ENCODE data around the gene LSM14A. TPM values are rescaled to one million over a fixed set of nuclear protein-coding genes. Genes with fewer than 3 reads are reported as not detected.
A peak's percentile ranks its signal among the peaks of the same experiment; 100 is the strongest.
"Not testable (repeated sequence)": the region's sequence is repeated elsewhere in the genome, so short reads cannot be mapped to it uniquely, and the experiment has no call there.

Gene LSM14A
- total RNA-seq, 1 donor from 2014 or later: 54.3 TPM

DNA sequence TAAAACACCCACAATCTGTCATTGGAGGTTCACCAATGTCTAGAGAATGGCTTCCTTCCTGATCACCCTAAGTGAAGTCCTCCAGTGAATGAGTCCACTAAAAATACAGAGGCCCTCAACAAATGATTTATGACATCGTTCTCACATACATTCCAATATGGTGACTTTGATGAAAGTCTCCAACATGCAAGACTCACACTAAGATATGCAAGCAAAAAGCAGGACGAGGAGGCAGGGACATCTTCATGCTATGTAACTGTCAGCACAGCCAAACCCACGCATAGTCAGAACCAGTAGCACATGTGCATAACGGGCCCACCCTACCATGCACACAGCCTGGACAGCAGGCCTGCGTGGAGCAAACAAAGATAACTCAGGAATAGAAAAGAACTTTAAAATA is 16.6 kb upstream of the LSM14A start:
- H3K27ac ChIP-seq (ENCODE audit: low read depth, low read length): no peak overlapping the region
- no peaks in the 10 kb centered on the region for H3K27me3 ChIP-seq (ENCODE audit: control insufficient read depth in 3 of 3, insufficient read depth in 3 of 3, low read length in 3 of 3)
- H3K4me3 ChIP-seq (ENCODE audit: low read length in 3 of 3): no peak overlapping the region
- no peaks in the 10 kb centered on the region for H3K36me3 ChIP-seq (ENCODE audit: control insufficient read depth in 3 of 3, insufficient read depth in 3 of 3, low read length in 3 of 3)
- no peaks in the 10 kb centered on the region for H3K9me3 ChIP-seq (ENCODE audit: control insufficient read depth in 3 of 3, low read length in 3 of 3)
- H3K9ac ChIP-seq (ENCODE audit: low read depth in 1 of 3, low read length in 3 of 3): no peak overlapping the region
- H3K4me1 ChIP-seq (ENCODE audit: control insufficient read depth in 3 of 3, insufficient read depth in 3 of 3, low read length in 3 of 3): no peaks in the 10 kb centered on the region

DNA sequence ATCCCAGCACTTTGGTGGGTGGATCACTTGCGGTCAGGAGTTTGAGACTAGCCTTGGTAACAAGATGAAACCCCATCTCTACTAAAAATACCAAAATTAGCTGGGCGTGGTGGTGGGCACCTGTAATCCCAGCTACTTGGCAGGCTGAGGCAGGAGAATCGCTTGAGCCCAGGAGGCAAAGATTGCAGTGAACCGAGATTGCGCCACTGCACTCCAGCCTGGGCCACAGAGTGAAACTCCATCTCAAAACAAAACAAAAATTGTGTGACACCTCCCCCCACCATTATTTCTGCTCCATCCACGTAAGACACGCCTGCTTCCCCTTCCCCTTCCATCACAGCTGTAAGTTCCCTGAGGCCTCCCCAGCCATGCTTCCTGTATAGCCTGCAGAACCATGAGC is 13.3 kb upstream of the LSM14A start:
- not testable (repeated sequence) for H3K9ac ChIP-seq (ENCODE audit: low read depth in 1 of 3, low read length in 3 of 3); H3K4me3 ChIP-seq (ENCODE audit: low read length in 3 of 3); H3K27me3 ChIP-seq (ENCODE audit: control insufficient read depth in 3 of 3, insufficient read depth in 3 of 3, low read length in 3 of 3); H3K4me1 ChIP-seq (ENCODE audit: control insufficient read depth in 3 of 3, insufficient read depth in 3 of 3, low read length in 3 of 3); H3K36me3 ChIP-seq (ENCODE audit: control insufficient read depth in 3 of 3, insufficient read depth in 3 of 3, low read length in 3 of 3); H3K27ac ChIP-seq (ENCODE audit: low read depth, low read length); H3K9me3 ChIP-seq (ENCODE audit: control insufficient read depth in 3 of 3, low read length in 3 of 3)

DNA sequence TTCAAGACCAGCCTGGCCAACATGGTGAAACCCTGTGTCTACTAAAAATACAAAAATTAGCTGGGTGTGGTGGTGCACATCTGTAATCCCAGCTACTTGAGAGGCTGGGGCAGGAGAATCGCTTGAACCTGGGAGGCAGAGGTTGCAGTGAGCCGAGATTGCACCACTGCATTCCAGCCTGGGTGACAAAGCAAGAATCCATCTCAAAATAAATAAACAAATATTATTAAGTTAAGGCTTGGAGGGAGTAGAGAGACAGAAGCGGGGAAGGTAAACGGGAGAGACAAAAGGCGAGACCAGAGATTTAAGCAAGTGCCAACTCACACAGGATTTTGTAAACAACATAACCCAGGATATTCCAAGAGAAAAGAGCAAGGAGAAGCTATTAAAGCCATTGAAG is 12.8 kb upstream of the LSM14A start:
- H3K27ac ChIP-seq (ENCODE audit: low read depth, low read length); H3K36me3 ChIP-seq (ENCODE audit: control insufficient read depth in 3 of 3, insufficient read depth in 3 of 3, low read length in 3 of 3); H3K9ac ChIP-seq (ENCODE audit: low read depth in 1 of 3, low read length in 3 of 3): not testable (repeated sequence)

DNA sequence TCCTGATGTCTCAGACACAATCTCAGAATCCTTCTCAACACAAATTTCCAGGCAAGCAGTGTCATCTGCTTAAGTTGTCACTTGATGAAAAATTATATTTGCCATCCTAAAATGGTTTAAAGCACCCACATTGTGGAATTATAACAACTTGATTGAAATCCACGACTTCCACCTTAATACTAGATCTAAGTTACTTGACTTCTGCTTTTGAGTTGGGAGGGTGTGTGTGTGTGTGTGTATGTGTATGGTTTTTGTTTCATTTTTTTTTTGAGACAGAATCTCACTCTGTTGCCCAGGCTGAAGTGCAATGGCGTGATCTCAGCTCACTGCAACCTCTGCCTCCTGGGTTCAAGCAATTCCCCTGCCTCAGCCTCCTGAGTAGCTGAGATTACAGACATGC is 10.4 kb upstream of the LSM14A start:
- H3K27ac ChIP-seq (ENCODE audit: low read depth, low read length); H3K4me1 ChIP-seq (ENCODE audit: control insufficient read depth in 3 of 3, insufficient read depth in 3 of 3, low read length in 3 of 3); H3K36me3 ChIP-seq (ENCODE audit: control insufficient read depth in 3 of 3, insufficient read depth in 3 of 3, low read length in 3 of 3); H3K4me3 ChIP-seq (ENCODE audit: low read length in 3 of 3); H3K27me3 ChIP-seq (ENCODE audit: control insufficient read depth in 3 of 3, insufficient read depth in 3 of 3, low read length in 3 of 3); H3K9ac ChIP-seq (ENCODE audit: low read depth in 1 of 3, low read length in 3 of 3); H3K9me3 ChIP-seq (ENCODE audit: control insufficient read depth in 3 of 3, low read length in 3 of 3): not testable (repeated sequence)

More for the DNA sequence above, 12.8 kb upstream of the LSM14A start:
- not testable (repeated sequence) for H3K9me3 ChIP-seq (ENCODE audit: control insufficient read depth in 3 of 3, low read length in 3 of 3); H3K27me3 ChIP-seq (ENCODE audit: control insufficient read depth in 3 of 3, insufficient read depth in 3 of 3, low read length in 3 of 3); H3K4me1 ChIP-seq (ENCODE audit: control insufficient read depth in 3 of 3, insufficient read depth in 3 of 3, low read length in 3 of 3); H3K4me3 ChIP-seq (ENCODE audit: low read length in 3 of 3)

DNA sequence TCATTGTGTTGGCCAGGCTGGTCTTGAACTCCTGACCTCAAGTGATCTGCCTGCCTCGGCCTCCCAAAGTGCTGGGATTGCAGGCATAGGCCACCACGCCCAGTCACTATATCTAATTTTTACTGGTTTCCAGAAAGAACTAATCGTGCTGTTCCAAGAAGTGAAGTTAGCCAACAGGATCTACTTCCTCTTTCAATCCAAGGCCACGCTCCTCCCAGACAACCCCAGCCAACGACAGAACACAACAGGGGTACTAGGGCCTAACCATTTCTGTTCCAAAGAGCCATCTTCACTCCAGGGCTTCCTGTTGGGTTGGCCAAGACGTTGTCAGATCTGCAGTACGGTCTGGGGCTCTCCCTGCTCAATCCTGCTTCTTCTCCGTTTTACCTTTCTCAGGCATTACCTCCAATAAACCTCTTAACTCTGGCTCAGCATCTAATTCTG is 7.0 kb upstream of the LSM14A start:
- no peaks in the 10 kb centered on the region for H3K27me3 ChIP-seq (ENCODE audit: control insufficient read depth in 3 of 3, insufficient read depth in 3 of 3, low read length in 3 of 3)
- H3K27ac ChIP-seq (ENCODE audit: low read depth, low read length): no peak overlapping the region
- H3K36me3 ChIP-seq (ENCODE audit: control insufficient read depth in 3 of 3, insufficient read depth in 3 of 3, low read length in 3 of 3): no peaks in the 10 kb centered on the region
- no peaks in the 10 kb centered on the region for H3K9me3 ChIP-seq (ENCODE audit: control insufficient read depth in 3 of 3, low read length in 3 of 3)
- H3K4me1 ChIP-seq (ENCODE audit: control insufficient read depth in 3 of 3, insufficient read depth in 3 of 3, low read length in 3 of 3): no peaks in the 10 kb centered on the region
- H3K4me3 ChIP-seq (ENCODE audit: low read length in 3 of 3): no peak overlapping the region
- no peak overlapping the region for H3K9ac ChIP-seq (ENCODE audit: low read depth in 1 of 3, low read length in 3 of 3)

DNA sequence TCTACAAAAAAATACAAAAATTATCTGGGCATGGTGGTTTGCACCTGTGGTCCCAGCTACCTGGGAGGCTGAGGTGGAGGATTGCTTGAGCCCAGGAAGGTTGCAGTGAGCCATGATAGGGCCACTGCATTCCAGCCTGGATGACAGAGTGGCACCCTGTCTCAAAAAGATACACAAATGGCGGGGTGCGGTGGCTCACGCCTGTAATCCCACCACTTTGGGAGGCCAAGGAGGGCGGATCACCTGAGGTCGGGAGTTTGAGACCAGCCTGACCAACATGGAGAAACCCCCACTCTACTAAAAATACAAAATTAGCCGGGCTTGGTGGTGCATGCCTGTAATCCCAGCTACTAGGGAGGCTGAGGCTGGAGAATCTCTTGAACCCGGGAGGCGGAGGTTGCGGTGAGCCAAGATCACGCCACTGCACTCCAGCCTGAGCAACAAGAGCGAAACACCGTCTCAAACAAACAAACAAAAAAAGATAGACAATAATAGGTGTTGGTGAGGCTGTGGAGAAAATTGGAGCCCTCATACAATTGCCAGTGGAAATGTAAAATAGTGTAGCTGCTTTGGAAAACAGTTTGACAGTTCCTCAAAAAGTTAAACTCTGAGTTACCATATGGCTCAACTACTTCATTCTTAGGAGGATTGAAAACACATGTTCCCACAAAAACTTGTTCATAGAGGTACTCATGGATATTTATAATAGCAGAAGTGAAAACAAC is 2.7 kb upstream of the LSM14A start:
- not testable (repeated sequence) for H3K27ac ChIP-seq (ENCODE audit: low read depth, low read length)

DNA sequence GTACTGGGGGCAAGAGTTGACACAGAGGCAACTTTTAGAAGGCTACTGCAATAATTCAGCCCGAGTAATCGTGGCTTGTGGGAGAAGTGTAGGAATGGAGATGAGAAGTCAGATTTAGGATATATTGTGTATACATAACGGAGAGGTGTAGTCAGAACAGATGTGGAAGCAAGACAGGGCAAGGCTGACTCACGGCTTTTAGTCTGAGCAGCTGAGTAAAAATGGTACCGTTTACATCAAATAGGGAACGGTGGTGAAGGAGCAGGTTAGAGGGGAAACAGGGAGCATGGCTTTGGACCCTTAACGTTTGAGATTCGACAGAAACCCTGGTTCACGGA is 796 bp upstream of the LSM14A start:
- Histone ChIP-seq H3K4me3 (ENCODE audit: low read length in 3 of 3) (peak overlapping the region; percentile 92 to 97 (median 96)), H3K9me3 (ENCODE audit: control insufficient read depth in 3 of 3, low read length in 3 of 3) (no peaks in the 10 kb centered on the region), H3K36me3 (ENCODE audit: control insufficient read depth in 3 of 3, insufficient read depth in 3 of 3, low read length in 3 of 3) (peaks cover 0 to 3% (median 0%) of the 10 kb centered on the region in 3 donors), H3K9ac (ENCODE audit: low read depth in 1 of 3, low read length in 3 of 3) (peak overlapping the region; percentile 98 to 99 (median 99)), H3K27ac (ENCODE audit: low read depth, low read length) (peak overlapping the region; percentile 98), H3K27me3 (ENCODE audit: control insufficient read depth in 3 of 3, insufficient read depth in 3 of 3, low read length in 3 of 3) (no peaks in the 10 kb centered on the region), H3K4me1 (ENCODE audit: control insufficient read depth in 3 of 3, insufficient read depth in 3 of 3, low read length in 3 of 3) (peaks cover 32 to 34% (median 34%) of the 10 kb centered on the region in 3 donors)

More for the DNA sequence above, 2.7 kb upstream of the LSM14A start:
- H3K9ac ChIP-seq (ENCODE audit: low read depth in 1 of 3, low read length in 3 of 3); H3K9me3 ChIP-seq (ENCODE audit: control insufficient read depth in 3 of 3, low read length in 3 of 3); H3K4me3 ChIP-seq (ENCODE audit: low read length in 3 of 3); H3K36me3 ChIP-seq (ENCODE audit: control insufficient read depth in 3 of 3, insufficient read depth in 3 of 3, low read length in 3 of 3); H3K27me3 ChIP-seq (ENCODE audit: control insufficient read depth in 3 of 3, insufficient read depth in 3 of 3, low read length in 3 of 3): not testable (repeated sequence)
- peaks cover 17 to 22% (median 18%) of the 10 kb centered on the region in 3 donors for H3K4me1 ChIP-seq (ENCODE audit: control insufficient read depth in 3 of 3, insufficient read depth in 3 of 3, low read length in 3 of 3)

DNA sequence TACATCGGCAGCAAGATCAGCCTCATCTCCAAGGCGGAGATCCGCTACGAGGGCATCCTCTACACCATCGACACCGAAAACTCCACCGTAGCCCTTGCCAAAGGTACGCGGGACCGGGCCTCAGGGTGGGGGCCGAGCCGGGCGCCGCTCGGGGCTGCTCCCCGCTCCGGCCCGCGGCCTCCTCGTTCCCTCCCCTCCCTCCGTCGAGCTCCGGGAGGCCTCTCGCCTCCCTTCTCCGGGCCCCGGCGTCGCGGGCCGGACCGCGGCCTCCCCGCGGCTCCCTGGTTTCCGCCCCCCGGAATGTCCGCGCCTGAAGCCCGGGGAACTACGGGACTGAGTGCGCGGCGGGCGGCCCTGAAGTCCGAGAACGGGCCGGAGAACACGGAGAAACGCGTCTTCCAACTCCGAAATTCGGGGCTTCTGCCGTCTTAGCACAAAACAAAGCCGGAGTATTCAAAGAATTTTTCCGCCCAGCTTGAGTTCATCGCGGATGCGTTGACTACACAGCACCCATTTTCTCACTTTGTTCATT is 423 bp downstream of the LSM14A start:
- H3K4me1 ChIP-seq (ENCODE audit: control insufficient read depth in 3 of 3, insufficient read depth in 3 of 3, low read length in 3 of 3): peaks cover 40 to 46% (median 40%) of the 10 kb centered on the region in 3 donors
- peak overlapping the region; percentile 74 to 97 (median 92) for H3K4me3 ChIP-seq (ENCODE audit: low read length in 3 of 3)
- H3K27ac ChIP-seq (ENCODE audit: low read depth, low read length): peak overlapping the region; percentile 98
- H3K9me3 ChIP-seq (ENCODE audit: control insufficient read depth in 3 of 3, low read length in 3 of 3): no peaks in the 10 kb centered on the region
- H3K36me3 ChIP-seq (ENCODE audit: control insufficient read depth in 3 of 3, insufficient read depth in 3 of 3, low read length in 3 of 3): peaks cover 0 to 3% (median 0%) of the 10 kb centered on the region in 3 donors
- H3K27me3 ChIP-seq (ENCODE audit: control insufficient read depth in 3 of 3, insufficient read depth in 3 of 3, low read length in 3 of 3): no peaks in the 10 kb centered on the region
- peak overlapping the region; percentile 94 to 99 (median 96) for H3K9ac ChIP-seq (ENCODE audit: low read depth in 1 of 3, low read length in 3 of 3)

DNA sequence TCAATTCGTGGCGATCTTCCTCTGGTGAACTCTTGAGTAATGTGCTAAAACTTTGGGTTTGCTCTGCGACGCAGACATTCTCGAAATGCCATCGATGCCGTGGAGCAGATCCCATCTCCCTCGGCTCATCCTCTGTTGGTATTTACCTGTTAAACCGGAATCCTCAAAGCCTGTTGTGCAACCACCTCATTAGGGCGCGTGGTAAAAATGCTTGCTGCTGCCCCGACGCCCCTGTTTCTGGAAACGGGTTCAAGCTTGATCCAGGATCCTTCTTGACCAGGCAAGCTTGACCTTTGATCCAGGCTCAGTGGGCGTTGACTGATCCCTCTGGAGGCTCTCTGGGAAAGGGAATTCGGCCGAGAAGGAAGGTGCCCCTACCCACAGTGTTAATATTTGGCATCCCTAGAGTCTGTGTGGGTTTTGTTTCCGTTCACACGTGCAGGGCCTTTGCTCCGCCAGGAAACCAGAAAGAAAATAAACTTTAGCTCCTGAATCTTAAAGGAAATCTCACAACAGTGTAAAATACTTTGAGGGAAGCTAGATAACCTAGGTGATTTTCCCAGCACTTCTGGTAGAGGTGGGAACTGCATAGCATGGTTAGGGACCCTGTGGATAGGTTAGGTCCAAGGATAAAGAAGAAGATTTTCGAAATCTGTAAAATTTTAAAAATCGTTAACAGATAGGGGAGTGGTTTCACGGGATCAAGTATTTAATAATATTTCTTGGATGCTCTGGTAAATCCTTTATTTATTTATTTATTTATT is 1.1 kb downstream of the LSM14A start:
- Histone ChIP-seq H3K27me3 (ENCODE audit: control insufficient read depth in 3 of 3, insufficient read depth in 3 of 3, low read length in 3 of 3) (no peaks in the 10 kb centered on the region), H3K4me3 (ENCODE audit: low read length in 3 of 3) (peak overlapping the region; percentile 74 to 97 (median 92)), H3K9ac (ENCODE audit: low read depth in 1 of 3, low read length in 3 of 3) (peak overlapping the region; percentile 94 to 99 (median 96)), H3K4me1 (ENCODE audit: control insufficient read depth in 3 of 3, insufficient read depth in 3 of 3, low read length in 3 of 3) (peaks cover 45 to 52% (median 46%) of the 10 kb centered on the region in 3 donors), H3K9me3 (ENCODE audit: control insufficient read depth in 3 of 3, low read length in 3 of 3) (no peaks in the 10 kb centered on the region), H3K27ac (ENCODE audit: low read depth, low read length) (peak overlapping the region; percentile 98), H3K36me3 (ENCODE audit: control insufficient read depth in 3 of 3, insufficient read depth in 3 of 3, low read length in 3 of 3) (peaks cover 0 to 3% (median 0%) of the 10 kb centered on the region in 3 donors)

DNA sequence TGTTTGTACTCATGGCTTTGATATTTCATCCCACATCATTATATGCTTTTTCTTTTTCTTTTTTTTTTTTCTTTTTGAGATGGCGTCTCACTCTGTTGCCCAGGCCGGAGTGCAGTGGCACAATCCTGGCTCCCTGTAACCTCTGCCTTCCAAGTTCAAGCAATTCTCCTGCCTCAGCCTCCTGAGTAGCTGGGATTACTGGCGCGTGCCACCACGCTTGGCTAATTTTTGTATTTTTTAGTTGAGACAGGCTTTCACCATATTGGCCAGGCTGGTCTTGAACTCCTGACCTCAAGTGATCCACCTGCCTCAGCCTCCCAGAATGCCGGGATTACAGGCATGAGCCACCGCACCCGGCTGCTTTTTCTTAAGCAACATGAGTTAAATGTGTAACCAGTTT is 2.9 kb downstream of the LSM14A start:
- H3K4me3 ChIP-seq (ENCODE audit: low read length in 3 of 3); H3K36me3 ChIP-seq (ENCODE audit: control insufficient read depth in 3 of 3, insufficient read depth in 3 of 3, low read length in 3 of 3); H3K27me3 ChIP-seq (ENCODE audit: control insufficient read depth in 3 of 3, insufficient read depth in 3 of 3, low read length in 3 of 3); H3K9me3 ChIP-seq (ENCODE audit: control insufficient read depth in 3 of 3, low read length in 3 of 3): not testable (repeated sequence)
- H3K27ac ChIP-seq (ENCODE audit: low read depth, low read length): peak overlapping the region; percentile 44
- peaks cover 48 to 69% (median 54%) of the 10 kb centered on the region in 3 donors for H3K4me1 ChIP-seq (ENCODE audit: control insufficient read depth in 3 of 3, insufficient read depth in 3 of 3, low read length in 3 of 3)
- peak overlapping the region in 1 of 3 donors; percentile 35 for H3K9ac ChIP-seq (ENCODE audit: low read depth in 1 of 3, low read length in 3 of 3)

Data from skeletal muscle tissue (tissue), 4 donors.